Measurements from ENCODE around the gene SLC25A20. TPM values are rescaled to one million over a fixed set of nuclear protein-coding genes. Genes with fewer than 3 reads are reported as not detected.

Gene SLC25A20
- total RNA-seq, 1 donor from 2014 or later, result 9.5 TPM

DNA sequence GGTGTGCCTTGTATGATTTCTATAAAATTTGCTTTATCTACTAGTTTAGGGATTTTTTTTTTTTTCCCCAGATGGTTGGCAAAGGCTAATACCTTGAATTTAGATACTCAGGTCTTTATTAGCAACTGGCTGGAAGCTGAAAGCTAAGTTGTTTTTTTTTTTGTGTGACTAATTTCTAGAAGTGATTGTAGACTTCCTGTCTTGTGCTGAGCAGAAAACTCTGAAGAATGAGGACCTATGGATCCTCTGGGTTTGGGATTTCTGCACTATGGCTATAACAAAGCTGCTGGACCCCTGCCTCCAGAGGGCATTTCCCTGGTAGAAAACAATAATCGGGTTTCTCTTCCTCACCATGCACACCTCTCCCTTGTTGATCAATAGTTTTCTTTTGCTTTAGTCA is 30.0 kb upstream of the SLC25A20 start:
- FAIRE-seq, result no peak
- peak; percentile 28 for DNase-seq (ENCODE audit: low read depth)
- no peak overlapping the region for H3K4me3 ChIP-seq (ENCODE audit: low read depth, low read length)
- H3K36me3 ChIP-seq (ENCODE audit: control insufficient read depth, insufficient read depth, low read length), result peaks cover 17% of the 10 kb centered on the region
- TF ChIP-seq, protein P1, sequence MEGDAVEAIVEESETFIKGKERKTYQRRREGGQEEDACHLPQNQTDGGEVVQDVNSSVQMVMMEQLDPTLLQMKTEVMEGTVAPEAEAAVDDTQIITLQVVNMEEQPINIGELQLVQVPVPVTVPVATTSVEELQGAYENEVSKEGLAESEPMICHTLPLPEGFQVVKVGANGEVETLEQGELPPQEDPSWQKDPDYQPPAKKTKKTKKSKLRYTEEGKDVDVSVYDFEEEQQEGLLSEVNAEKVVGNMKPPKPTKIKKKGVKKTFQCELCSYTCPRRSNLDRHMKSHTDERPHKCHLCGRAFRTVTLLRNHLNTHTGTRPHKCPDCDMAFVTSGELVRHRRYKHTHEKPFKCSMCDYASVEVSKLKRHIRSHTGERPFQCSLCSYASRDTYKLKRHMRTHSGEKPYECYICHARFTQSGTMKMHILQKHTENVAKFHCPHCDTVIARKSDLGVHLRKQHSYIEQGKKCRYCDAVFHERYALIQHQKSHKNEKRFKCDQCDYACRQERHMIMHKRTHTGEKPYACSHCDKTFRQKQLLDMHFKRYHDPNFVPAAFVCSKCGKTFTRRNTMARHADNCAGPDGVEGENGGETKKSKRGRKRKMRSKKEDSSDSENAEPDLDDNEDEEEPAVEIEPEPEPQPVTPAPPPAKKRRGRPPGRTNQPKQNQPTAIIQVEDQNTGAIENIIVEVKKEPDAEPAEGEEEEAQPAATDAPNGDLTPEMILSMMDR (IDR thresholded peaks at IDR 0.05; ENCODE audit: insufficient read depth, low read length, severe bottlenecking), result no peak
- H3K27me3 ChIP-seq (ENCODE audit: control insufficient read depth, insufficient read depth, low read length), result no peaks in the 10 kb centered on the region

DNA sequence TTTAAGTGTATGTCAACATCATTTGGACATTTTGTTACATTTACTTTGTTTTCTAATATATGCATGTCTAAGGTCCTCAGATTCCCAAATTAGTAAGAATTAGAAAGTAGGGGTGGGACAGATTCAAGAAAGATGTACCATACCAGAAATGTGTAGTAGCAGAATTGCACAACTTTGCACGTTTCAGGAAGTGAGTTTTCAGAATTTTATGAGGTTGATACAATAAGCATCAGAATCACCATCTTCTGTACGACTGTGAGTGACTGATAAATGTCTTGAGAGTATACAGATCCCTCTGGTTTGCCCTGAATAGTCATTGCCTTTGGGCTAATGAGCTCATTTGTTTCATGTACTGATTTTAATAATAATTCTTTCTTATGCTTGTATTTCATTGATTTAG is 29.2 kb upstream of the SLC25A20 start:
- TF ChIP-seq, protein P1 (IDR thresholded peaks at IDR 0.05; ENCODE audit: insufficient read depth, low read length, severe bottlenecking), result no peak
- Histone ChIP-seq H3K27me3 (ENCODE audit: control insufficient read depth, insufficient read depth, low read length) (no peaks in the 10 kb centered on the region), H3K4me3 (ENCODE audit: low read depth, low read length) (no peak overlapping the region), H3K36me3 (ENCODE audit: control insufficient read depth, insufficient read depth, low read length) (peaks cover 15% of the 10 kb centered on the region)
- DNase-seq (ENCODE audit: low read depth) (peak; percentile 5), FAIRE-seq (no peak)

DNA sequence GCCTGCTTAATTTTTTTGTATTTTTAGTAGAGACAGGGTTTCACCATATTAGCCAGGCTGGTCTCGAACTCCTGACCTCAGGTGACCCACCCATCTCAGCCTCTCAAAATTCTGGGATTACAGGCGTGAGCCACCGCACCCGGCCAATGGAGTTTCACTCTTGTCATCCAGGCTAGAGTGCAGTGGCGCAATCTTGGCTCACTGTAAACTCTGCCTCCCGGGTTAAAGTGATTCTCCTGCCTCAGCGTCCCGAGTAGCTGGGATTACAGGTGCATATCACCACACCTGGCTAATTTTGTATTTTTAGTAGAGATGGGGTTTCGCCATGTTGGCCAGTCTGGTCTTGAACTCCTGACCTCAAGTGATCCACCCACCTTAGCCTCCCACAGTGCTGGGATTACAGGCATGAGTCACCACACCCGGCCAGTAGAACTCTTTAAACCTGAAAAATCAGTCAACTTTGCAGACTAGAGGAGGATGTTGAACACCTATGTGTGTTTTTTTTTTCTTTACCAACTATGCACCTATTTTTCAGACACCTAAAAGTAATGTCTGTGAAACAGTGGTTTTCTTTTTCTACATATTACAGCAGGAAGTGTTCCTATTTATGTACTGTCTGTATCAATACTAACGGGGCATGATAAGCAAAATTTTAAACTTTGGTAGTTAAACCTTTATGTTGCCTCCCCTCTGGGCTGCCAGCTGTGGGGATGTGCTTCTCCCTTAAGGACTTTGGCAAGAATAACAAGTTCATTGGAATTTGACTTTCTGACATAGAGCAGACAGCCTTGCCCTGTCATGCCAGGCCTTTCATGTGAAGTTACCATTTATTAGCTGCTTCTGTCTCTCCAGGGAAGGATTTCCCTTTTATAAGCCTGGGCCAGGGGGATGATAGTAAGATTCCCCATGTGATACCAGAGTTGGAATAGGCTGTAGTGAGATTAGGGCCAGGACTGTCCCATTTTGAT is 28.0 kb upstream of the SLC25A20 start:
- TF ChIP-seq, protein P1 (IDR thresholded peaks at IDR 0.05; ENCODE audit: insufficient read depth, low read length, severe bottlenecking), result no peak
- no peak for FAIRE-seq
- no peaks in the 10 kb centered on the region for H3K27me3 ChIP-seq (ENCODE audit: control insufficient read depth, insufficient read depth, low read length)
- DNase-seq (ENCODE audit: low read depth), result peak; percentile 26
- peaks cover 11% of the 10 kb centered on the region for H3K36me3 ChIP-seq (ENCODE audit: control insufficient read depth, insufficient read depth, low read length)
- H3K4me3 ChIP-seq (ENCODE audit: low read depth, low read length), result no peak overlapping the region

DNA sequence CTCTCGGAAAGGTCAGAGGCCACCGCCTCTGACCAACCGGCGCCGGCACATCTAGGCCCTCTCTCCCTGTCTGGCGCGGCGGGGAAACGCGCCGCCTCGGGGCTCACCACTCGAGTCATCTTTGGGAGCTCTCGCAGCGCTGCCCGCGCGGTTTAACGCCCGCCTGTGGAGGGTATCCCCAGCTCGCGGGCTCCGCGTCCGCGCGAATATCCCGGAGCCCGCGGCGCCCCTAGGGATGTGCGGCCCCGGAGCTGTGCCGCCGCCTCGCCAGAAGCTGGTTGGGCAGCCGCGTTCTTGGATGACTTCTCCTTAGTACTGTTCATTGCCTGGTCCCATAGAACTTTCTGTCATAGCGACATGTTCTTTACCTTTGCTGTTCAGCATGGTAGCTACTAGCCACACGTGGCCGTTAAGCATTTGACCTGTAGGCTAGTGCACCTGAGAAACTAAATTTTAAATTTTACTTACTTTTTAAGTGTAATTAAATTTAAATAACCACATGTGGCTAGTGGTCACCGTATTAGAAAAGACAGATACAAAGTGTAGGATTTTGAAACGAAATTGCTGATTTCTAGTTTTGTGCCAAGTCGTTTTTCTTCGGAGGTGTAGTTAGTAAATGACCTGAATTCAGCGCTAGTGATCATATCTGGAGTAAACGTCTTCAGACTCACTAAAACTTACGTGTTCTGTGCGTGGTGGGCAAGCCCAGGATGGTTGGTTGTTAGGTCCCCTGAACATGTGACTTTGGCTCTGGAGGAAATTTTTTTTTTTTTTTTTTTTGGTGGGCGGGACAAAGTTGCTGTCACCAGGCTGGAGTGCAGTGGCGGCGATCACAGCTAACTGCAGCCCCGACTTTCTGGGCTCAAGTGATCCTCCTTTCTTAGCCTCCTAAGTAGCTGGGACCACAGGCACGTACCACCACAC is 20.8 kb upstream of the SLC25A20 start:
- Histone ChIP-seq H3K27me3 (ENCODE audit: control insufficient read depth, insufficient read depth, low read length) (no peaks in the 10 kb centered on the region), H3K36me3 (ENCODE audit: control insufficient read depth, insufficient read depth, low read length) (peaks cover 4% of the 10 kb centered on the region), H3K4me3 (ENCODE audit: low read depth, low read length) (peak overlapping the region; percentile 83)
- DNase-seq (ENCODE audit: low read depth) (peak; percentile 55), FAIRE-seq (no peak)
- TF ChIP-seq, protein P1 (IDR thresholded peaks at IDR 0.05; ENCODE audit: insufficient read depth, low read length, severe bottlenecking), result no peak

DNA sequence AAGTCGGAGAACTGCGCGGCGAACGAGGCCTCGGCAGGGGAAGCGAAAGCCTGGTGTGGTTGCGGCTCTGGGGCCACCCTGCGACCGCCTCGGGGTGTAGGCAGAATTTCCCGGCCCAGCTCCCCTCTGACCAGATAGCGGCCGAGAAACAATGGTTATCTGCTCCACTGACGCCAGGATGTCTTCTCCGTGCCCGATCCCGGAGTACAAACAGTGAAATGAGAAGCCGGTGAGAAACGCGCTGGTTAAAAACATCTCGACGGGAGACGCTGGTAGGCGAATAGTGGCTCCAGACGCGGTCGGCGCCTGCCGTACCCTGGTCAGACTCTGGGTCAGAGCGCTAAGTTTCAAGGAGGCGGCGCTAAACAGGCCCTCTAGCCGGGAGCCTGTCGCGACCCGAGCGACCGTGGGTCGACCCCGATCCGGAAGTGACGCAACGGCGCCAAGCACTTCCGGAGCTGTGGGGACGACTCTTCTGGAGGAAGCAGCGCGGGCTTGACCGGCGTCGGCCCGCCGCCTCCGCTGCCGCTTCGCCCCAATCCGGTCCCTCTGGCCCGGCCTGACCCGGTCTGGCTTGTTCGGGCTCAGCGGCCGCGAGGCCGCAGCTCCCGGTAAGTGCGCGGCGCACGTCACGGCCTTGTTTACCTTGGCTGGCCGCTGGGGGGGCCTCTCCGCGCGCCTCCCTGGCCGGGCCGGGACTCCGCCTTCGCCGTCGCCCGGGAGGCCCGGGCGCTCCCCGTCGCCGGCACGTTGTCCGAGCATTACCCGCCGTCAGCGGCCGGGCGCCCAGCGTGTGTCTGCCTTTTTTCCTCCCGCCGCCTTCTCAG is 19.9 kb upstream of the SLC25A20 start, which contains the start of gene ARIH2:
TSS of gene ARIH2 (plus strand) at position 455 of the 827 bp plus-strand sequence. CDS start 8,717 bp downstream, outside the sequence.
- H3K4me3 ChIP-seq (ENCODE audit: low read depth, low read length), result peak within 1 kb of the TSS; percentile 83
- FAIRE-seq, result no peak
- TF ChIP-seq, protein P1 (IDR thresholded peaks at IDR 0.05; ENCODE audit: insufficient read depth, low read length, severe bottlenecking), result no peak
- no peaks in the 10 kb centered on the region for H3K36me3 ChIP-seq (ENCODE audit: control insufficient read depth, insufficient read depth, low read length)
- DNase-seq (ENCODE audit: low read depth), result peak; percentile 79
- H3K27me3 ChIP-seq (ENCODE audit: control insufficient read depth, insufficient read depth, low read length), result no peaks in the 10 kb centered on the region

All from bronchial epithelial cell (primary cell).